SIG-M5 treated with dmso at 0.1 percent for 504 hours (cell line): ENCODE results near the gene CLTC.
A peak's percentile ranks its signal among the peaks of the same experiment; 100 is the strongest.

Source experiments
- DNase-seq: peaks from one replicate; lab custom pipeline; 2025; ENCODE audit not compliant: unreplicated experiment; lab: John Stamatoyannopoulos, UW

Gene CLTC

DNA sequence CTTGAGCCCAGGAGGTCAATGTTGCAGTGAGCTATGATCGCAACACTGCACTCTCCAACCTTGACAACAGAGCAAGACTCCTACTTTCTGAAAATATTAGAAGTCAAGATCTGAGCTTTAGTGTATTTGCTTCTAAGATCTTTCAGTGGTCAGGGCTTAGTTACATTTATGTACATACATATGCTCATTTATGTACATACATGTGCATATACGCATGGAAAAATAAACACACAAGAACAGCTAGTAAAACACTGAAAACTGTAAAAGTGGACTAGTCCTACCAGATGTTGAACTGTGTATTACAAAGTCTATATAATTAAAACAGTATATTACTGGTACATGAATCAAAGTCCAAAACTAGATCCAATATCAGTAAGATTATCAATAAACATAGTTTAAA, 59.2 kb downstream of the CLTC start:
- DNase-seq, result no peak

DNA sequence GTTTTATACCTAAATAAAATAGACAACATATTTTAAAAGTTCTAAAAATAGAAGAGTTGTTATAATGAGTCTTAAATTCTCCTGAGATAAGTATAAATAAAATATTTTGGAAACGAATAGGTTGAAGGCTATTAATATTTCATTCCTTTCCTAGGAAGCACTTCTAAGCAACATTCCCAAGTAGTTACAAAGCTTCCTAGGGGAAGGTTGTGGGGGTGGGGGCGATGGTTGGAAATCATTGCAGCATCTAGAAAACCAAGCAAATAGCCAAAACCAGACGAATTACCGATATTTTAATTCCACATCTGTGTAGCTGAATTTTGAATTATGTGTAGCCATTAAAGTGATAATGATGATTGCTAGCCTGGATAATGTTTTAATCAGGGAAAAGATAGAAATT, 60.6 kb downstream of the CLTC start:
- no peak for DNase-seq

DNA sequence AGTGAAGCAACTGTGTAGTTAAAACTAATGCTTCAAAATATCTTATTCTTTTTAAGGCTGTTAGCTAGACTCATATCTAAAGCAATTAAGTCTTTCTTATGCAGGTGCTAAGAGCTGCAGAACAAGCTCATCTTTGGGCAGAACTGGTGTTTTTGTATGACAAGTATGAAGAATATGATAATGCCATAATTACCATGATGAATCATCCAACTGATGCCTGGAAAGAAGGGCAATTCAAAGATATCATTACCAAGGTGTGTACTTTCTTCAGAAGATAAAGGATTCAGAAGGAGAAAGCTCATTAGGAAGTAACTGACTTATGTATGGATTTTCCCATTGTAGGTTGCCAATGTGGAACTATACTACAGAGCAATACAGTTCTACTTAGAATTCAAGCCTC, 63.6 kb downstream of the CLTC start:
- DNase-seq, result no peak

DNA sequence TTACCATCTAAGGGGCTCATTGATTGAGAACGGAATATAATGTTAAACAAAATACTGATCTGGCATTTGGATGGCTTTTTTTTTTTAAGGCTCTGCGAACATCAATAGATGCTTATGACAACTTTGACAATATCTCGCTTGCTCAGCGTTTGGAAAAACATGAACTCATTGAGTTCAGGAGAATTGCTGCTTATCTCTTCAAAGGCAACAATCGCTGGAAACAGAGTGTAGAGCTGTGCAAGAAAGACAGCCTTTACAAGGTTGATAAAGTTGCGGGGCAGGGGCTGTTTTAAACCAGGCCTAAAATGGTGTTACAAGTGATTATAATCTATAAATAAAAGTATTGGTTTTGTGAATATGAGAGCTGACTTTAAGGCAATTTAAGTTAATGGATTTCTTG, 65.3 kb downstream of the CLTC start:
- no peak for DNase-seq

DNA sequence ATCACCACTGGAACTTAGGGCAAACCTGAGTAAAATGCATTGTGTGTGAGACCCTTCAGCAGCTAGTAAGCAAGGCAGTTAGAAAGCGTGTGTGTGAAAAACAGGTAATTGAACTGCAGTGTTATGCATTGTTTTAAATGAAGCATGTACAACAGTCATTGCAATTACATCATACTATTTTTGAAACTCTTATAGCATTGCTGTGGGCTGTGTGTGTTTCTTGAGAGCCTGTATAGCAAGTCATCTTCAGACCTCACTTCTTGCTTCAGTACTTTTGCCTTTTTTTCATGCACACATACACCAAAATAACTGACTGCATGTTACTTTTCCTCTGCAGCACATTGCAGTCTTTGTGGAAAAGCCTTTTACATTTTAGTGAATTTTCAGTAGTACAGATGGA, 68.3 kb downstream of the CLTC start:
- DNase-seq, result no peak

DNA sequence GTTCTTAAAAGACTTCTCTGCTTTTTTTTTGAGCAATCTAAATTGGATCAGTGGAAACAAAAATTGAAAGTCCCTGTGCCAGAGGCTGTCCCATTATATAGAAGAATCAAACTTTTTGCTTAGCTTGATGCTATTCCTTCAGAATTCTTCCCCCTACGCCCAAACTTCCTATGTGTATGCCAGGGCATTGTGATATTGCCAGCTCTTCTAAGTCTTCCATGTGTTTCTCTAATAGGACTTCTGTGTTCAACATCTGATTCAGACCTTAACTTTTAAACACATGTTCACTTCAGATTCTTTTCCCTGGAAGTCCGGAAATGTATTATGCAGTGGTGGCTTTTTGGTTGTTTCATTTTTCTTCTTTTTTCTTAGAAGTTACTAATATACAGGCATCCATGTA, 68.8 kb downstream of the CLTC start:
- no peak for DNase-seq

DNA sequence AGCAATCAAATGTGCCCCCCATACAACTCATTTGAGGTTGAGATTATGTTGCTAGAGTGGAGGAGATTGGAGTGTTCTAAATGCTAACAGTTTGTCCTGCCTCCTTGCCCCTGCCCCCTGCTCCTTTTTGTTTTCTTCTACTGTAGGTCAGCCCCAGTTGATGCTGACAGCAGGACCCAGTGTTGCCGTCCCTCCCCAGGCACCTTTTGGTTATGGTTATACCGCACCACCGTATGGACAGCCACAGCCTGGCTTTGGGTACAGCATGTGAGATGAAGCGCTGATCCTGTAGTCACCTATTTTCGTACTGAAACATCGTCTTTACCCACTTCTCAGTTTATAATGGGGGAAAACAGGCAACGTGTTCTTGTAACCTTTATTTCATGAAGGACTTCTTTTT, 73.9 kb downstream of the CLTC start:
- no peak for DNase-seq

DNA sequence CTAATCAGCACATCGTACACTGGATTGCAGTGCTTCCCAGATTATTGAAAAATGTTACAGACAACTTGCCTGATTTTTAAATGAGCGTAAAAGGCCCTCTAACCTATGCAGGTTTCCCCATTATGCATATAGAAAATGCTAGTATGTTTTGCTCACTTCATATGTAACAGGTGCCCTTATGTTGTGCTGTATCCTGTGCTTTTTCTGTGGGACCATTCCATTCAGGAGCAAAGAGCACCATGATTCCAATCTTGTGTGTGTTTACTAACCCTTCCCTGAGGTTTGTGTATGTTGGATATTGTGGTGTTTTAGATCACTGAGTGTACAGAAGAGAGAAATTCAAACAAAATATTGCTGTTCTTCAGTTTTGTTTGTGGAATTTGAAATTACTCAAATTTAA, 74.6 kb downstream of the CLTC start:
- no peak for DNase-seq

DNA sequence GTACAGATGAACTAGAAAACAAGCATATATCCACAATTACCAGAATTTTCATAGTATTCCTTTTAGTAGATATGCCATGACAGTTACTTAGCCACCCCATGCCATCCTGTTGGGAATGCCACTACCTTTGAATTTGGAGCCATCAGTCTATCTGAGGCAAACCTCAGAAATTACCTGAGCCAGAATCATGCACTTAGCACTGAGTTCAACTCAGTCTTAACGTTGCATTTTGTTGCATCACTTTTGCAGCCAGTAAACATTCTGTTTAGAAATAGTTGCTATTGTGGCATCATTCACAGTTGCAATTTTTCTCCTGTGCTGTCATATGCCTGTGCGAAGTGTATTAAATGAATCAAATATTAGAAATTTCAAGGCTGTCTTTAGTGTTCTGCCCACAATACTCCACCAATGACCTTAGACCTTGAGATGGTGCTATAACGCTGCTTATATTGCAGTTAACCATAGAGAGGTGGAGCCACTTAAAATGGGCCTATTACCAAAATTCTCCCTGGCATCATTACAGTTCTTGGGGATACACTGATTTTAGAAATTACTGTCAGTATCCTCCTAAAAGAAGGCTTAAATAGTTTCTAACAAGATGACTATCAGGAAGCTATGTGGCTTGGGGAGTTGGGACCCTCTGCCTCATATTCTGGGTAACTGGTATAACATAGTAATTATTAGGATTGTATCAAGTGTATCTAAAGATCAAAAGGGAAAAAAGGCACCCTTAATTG, 76.4 kb downstream of the CLTC start:
- DNase-seq, result no peak

DNA sequence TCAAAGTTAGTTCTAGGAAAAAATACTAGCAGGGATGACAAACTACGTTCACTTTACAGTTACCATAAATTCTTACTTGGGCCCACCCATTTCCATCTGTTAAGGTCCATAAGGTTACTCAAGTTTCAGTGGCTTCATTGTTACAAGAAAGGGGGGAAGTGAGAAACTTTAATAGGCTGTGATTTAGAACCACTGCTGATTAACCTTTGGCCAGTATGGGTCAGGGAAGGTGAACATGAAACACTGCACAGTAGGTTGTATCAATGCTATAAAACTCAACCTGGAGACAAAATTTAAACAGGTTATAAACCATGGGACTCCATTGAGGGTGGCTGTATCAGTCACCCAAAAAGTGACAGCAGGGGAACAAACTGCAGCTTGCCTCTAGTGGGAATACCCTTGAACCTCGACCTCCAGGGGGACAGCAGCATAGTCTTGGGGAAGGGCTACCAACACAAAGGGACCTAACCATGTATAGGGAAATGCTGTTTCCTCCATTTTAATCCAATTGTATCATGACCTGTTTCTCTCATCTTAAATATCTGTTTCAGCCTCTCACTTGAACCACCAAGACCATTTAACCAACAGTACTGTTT, 77.1 kb downstream of the CLTC start:
- no peak for DNase-seq

DNA sequence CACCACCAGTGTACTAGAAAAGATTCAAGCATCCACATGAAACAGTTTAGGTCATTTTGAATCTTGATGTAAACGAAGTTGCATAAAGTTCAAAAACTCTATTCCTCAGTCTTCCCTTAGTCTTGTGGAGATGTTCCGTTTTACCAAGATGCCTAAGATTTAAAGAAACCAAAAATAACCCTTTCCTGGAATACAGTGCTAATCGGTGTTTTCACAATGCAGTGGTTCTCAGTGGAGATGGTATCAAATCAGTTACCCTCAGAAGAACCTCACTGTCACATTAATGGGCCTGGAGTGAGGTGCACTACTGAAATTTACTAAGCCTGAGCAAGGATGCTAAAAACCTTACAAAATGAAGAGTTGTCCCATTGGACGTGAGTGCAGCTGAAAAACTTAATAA, 78.4 kb downstream of the CLTC start:
- no peak for DNase-seq

DNA sequence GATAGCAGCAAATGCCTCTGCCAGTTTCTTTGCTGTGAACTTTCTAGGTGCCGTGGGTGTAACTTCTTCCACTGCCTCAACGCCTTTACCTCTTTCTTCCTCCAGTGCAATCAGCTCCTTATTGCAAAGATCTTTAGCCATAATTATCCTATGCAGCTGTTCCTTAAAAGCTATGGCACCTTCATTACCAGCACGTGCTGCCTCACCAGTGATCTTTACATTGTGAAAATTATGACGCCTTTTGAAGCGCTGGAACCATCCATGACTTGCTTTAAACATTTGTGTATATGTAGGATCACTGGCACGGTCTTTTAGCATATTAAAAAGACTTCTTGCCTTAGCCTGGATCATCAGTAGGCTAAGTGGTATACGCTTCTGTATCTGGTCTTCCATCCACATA, 79.5 kb downstream of the CLTC start:
- no peak for DNase-seq

DNA sequence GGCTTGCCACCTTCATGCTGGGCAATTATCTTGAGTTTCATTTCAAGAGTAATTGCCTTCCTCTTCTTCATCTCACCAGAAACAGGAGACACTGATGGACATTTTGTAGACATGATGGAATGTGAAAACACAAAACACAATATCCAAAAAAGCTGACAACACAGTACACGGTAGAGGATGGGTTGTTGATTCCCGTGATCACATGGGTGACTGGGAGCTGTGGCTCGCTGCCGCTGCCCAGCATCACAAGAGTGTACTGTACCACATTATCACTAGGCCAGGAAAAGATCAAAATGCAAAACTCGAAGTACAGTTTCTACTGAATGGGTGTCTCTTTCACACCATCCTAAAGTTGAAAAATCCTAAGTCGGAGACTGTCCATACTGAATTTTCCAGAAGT, 80.1 kb downstream of the CLTC start:
- no peak for DNase-seq

DNA sequence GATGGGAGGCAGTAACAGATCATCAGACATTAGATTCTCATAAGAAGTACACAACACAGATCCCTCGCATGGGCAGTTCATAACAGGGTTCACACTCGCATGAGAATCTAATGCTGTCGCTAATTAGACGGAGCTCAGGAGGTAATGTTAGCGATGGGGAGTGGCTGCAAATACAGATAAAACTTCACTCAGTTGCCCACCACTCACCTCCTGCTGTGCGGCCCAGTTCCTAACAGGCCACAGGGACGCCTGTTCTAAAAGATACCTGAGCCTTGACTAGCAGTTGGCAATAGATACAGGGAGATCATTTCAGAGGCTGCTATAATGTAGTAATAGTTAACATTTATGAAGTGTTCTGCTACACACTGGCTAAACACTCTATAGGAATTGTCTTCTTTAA, 82.6 kb downstream of the CLTC start:
- DNase-seq, result no peak

DNA sequence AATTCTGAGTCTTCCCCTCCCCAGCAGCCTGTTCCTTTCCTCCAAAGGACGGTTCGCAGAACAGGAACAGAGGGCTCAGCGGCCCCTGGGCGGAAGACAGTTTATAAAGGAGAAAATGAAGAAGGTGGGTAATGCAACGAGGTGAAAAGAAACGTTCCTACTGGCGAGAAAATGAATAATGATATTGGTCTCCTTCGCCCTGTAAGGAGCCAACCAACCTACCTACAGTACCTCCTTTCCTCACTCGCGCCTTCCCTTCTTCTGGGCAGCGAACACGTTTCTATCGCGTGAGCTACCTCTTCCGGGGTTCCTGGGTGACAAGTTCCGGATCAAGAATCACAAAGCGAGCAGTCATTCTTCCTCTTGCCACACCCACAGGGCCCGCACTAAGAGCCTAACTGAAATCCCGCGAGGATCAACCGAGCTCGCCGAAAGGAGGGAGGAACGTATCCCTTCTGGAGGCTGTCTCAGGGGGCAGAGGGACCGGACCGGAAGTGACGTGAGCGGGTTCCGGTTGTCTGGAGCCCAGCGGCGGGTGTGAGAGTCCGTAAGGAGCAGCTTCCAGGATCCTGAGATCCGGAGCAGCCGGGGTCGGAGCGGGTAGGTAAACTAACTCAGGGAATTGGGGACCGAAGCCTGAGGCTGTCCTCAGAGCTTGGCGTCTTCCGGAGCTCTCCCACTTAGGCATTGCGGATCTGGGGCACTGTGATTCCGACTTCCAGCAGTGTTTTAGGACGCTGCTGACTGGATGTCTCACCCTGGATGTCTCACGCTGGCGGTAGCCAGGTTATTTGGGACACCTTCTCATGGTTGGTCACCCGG, 87.7 kb downstream of the CLTC start, which contains the start of the genes PTRH2 and VMP1:
PTRH2 (minus strand) TSS at position 282 of the 822 bp plus-strand sequence. CDS start 9,452 bp downstream, outside the sequence.
VMP1 (plus strand) TSS at position 506 of the 822 bp plus-strand sequence. CDS start 23,793 bp downstream, outside the sequence.
- DNase-seq, result peak; percentile 100

DNA sequence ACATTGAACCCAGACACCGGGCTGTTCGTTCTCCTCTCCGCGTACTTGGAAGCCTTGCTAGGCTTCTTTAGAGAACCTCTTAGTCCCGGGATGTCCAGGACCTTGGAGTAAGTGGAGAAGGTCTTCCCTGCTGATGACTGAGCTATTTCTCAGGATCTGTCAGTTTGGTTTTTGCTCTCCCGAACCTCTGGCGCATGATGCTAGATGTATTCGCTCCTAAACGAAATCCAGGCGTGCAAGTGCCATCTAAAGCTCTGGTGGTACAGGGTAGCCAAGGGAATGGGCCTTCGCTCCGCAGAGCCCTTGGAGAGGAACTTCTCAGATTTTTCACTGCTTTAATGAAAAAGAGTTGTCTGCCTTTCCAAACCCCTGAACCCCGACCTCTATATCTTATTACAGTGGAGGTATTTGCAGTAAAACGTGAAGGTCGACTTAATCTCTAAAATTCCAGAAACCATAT, 88.3 kb downstream of the CLTC start:
- peak; percentile 34 for DNase-seq

DNA sequence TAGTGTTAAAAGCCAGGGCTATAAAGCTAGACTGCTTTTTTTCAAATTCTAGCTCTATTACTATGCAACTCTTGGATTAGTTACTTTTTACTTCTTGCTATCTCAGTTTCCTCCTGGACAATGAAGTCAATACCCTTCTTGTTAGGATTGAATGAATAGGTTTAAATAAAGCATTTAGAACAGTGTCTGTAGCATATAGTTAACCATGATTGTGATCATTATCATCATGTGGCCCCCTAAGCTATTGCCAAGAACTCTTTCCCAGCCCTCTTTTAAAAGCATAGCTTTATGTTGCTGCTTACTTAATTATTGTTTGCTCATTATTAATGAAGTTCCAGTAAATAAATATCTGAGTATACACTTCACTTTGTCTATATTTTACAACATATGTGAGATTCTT, 92.2 kb downstream of the CLTC start:
- DNase-seq, result no peak

DNA sequence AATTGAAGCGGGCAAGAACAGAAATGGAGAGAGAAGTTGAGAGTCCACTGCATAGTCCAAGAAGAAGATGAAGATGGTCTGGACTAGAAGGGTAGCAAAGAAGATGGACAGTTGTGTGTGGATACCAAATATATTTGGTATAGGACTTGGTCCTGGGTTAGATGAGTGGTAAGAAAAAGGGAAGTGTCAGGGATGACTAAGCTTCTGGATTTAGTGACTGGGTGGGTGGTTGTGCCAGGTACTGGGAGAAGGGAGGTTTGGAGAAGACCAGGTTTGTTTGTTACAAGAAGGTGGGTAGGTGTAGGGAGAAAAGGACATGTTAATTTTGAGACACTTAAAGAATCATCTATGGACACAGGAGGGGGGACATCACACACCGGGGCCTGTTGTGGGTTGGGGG, 93.2 kb downstream of the CLTC start:
- DNase-seq, result peak; percentile 68

DNA sequence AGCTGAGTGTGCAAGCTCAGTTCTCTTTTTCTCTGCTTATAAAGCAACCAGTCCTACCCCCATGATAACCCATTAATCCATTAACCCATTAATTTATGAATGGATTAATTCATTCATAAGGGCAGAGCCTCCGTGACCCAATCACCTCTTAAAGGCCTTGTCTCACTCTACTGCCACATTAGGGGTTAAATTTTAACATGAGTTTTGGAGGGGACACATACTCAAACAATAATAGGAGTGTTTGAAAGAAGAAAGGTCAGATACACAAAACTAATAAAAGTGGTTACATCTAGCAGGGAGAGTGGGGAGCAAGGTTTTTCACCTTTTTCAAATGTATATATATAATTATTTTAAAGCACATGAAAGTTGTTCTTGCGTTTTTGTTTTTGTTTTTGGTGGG, 94.6 kb downstream of the CLTC start:
- DNase-seq, result no peak

DNA sequence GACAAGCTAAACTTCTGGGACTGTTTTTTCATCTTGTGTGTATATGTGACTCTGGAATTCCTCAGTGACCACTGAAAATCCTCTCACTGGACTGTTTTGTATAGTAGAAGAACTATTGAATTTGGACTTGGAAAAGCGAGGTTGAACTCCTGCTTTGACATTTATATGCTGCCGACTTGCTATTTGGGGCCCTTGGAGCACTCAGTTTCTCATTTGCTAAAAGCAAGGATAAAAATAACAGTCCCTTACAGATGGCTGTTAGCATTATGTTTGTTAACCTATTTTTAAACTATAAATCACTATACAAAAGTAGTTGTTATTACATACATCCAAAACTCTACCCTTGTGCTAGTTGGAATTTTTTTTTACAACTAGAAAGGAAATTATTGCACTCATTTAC, 96.7 kb downstream of the CLTC start:
- DNase-seq, result no peak

DNA sequence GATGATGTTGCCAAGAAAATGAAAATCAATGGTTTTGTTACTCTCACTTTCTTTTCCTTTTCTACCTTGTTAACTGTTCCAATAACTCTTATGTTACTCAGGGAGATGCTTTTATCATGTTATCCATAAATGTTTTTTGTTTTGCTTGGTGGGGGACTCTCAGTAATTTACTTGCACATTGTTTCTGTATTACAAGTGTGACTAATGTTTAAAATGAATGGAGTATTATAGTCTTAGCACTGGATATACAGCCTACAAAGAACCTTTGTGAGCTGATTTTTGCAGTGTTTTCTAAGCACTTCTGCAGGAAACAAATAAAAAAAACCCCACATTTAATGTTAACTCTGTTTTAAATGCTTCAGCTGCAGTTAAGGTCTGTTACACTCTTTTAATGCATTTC, 99.8 kb downstream of the CLTC start:
- no peak for DNase-seq

DNA sequence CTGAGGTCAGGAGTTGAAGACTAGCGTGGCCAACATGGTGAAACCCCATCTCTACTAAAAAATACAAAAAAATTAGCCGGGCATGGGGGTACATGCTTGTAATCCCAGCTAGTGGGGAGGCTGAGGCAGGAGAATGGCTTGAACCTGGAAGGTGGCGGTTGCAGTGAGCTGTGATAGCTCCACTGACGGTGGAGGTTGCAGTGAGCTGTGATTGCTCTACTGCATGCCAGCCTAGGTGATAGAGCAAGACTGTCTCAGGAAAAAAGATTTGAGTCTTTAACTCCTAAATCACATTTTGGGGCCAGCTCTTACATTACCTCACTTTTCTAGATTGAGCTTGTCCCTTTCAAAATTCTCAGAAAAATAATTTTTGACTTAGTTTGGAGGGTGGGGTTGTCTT, 102.9 kb downstream of the CLTC start:
- DNase-seq, result no peak
